PC-9 (cell line): ENCODE results near the gene UGT1A5.
"Not testable (repeated sequence)": the region's sequence is repeated elsewhere in the genome, so short reads cannot be mapped to it uniquely, and the experiment has no call there.

Experiments
- CTCF ChIP-seq: fragments of 200-600 bp; sonication (generic); conservative IDR thresholded peaks from 2 replicates; pipeline ENCODE4 v1.6.1; 2017; ENCODE audit warnings: mixed run types, antibody characterized with exemption, mild to moderate bottlenecking, moderate library complexity
- EZH2 ChIP-seq: fragments of 200-600 bp; sonication (generic); IDR thresholded peaks from 2 replicates; pipeline ENCODE4 v1.8.0; 2017; ENCODE audit warnings: antibody characterized with exemption, low read depth

GRCh38 chr2:233700842-233701241, 11.9 kb upstream of the UGT1A5 start:
- TF ChIP-seq CTCF, EZH2: not testable (repeated sequence)
